H9 (cell line): ENCODE results near the gene CALML4. TPM values are rescaled to one million over a fixed set of nuclear protein-coding genes. Genes with fewer than 3 reads are reported as not detected.

ENCODE experiments used
- DNase-seq: peaks from one replicate; pipeline ENCODE4 v3.0.0-alpha.2; 2017
- H2AFZ ChIP-seq: one replicate; pipeline ENCODE4 v1.6.1; 2013; ENCODE audit warnings: mild to moderate bottlenecking, low read length, control low read depth, moderate library complexity
- H2AK5ac ChIP-seq: 2 replicates; pipeline ENCODE4 v1.6.1; 2013; ENCODE audit warnings: low read length, control low read depth, mixed read lengths; ENCODE audit not compliant: insufficient read length
- H2BK120ac ChIP-seq: one replicate; pipeline ENCODE4 v1.6.1; 2013; ENCODE audit warnings: low read depth, mild to moderate bottlenecking, low read length, control low read depth, inconsistent platforms; ENCODE audit not compliant: poor library complexity, severe bottlenecking
- H2BK12ac ChIP-seq: 2 replicates; pipeline ENCODE4 v1.6.1; 2013; ENCODE audit warnings: low read length, control low read depth, mixed read lengths, low read depth; ENCODE audit not compliant: insufficient read length
- H2BK15ac ChIP-seq: 2 replicates; pipeline ENCODE4 v1.6.1; 2013; ENCODE audit warnings: low read depth, low read length, control low read depth
- H2BK20ac ChIP-seq: one replicate; pipeline ENCODE4 v1.6.1; 2013; ENCODE audit warnings: low read depth, mild to moderate bottlenecking, low read length, control low read depth, inconsistent platforms; ENCODE audit not compliant: poor library complexity, severe bottlenecking
- H2BK5ac ChIP-seq: 2 replicates; pipeline ENCODE4 v1.6.1; 2013; ENCODE audit warnings: low read length, control low read depth, mixed read lengths; ENCODE audit not compliant: insufficient read length
- H3K14ac ChIP-seq: 2 replicates; pipeline ENCODE4 v1.6.1; 2013; ENCODE audit warnings: low read length, control low read depth; ENCODE audit not compliant: insufficient read depth
- H3K18ac ChIP-seq: 2 replicates; pipeline ENCODE4 v1.6.1; 2013; ENCODE audit warnings: low read depth, mild to moderate bottlenecking, mixed read lengths, low read length, control low read depth; ENCODE audit not compliant: insufficient read length
- H3K23ac ChIP-seq: 2 replicates; pipeline ENCODE4 v1.6.1; 2013; ENCODE audit warnings: low read length, control low read depth, mixed read lengths, low read depth; ENCODE audit not compliant: insufficient read length
- H3K23me2 ChIP-seq: 2 replicates; pipeline ENCODE4 v1.6.1; 2013; ENCODE audit warnings: low read depth, mild to moderate bottlenecking, mixed read lengths, low read length, control low read depth; ENCODE audit not compliant: insufficient read length, poor library complexity, severe bottlenecking
- H3K27ac ChIP-seq: 2 replicates; pipeline ENCODE4 v1.5.1; 2013; ENCODE audit warnings: low read length, control low read depth, mixed read lengths, low read depth; ENCODE audit not compliant: insufficient read length
- H3K27me3 ChIP-seq: 2 replicates; pipeline ENCODE4 v1.6.1; 2013; ENCODE audit warnings: low read length, control low read depth, inconsistent platforms; ENCODE audit not compliant: insufficient read depth
- H3K4ac ChIP-seq: 2 replicates; pipeline ENCODE4 v1.6.1; 2013; ENCODE audit warnings: low read depth, mild to moderate bottlenecking, control low read depth, inconsistent platforms, low read length, moderate library complexity
- H3K4me1 ChIP-seq: 2 replicates; pipeline ENCODE4 v1.6.1; 2013; ENCODE audit warnings: low read length, control low read depth, inconsistent platforms; ENCODE audit not compliant: insufficient read depth
- H3K4me2 ChIP-seq: 2 replicates; pipeline ENCODE4 v1.6.1; 2013; ENCODE audit warnings: low read length, control low read depth, mixed read lengths; ENCODE audit not compliant: insufficient read length, insufficient read depth
- H3K56ac ChIP-seq: 2 replicates; pipeline ENCODE4 v1.6.1; 2013; ENCODE audit warnings: low read depth, mild to moderate bottlenecking, mixed read lengths, low read length, control low read depth; ENCODE audit not compliant: insufficient read length
- H3K79me1 ChIP-seq: 2 replicates; pipeline ENCODE4 v1.6.1; 2013; ENCODE audit warnings: low read depth, mild to moderate bottlenecking, moderate library complexity, low read length, control low read depth, inconsistent platforms; ENCODE audit not compliant: insufficient read depth, poor library complexity, severe bottlenecking
- H3K79me2 ChIP-seq: 2 replicates; pipeline ENCODE4 v1.6.1; 2013; ENCODE audit warnings: low read length, control low read depth, inconsistent platforms; ENCODE audit not compliant: insufficient read depth
- H3K9ac ChIP-seq: 2 replicates; pipeline ENCODE4 v1.6.1; 2013; ENCODE audit warnings: low read length, control low read depth, mixed read lengths; ENCODE audit not compliant: insufficient read length; ENCODE audit errors: extremely low read depth
- H3K9me3 ChIP-seq: one replicate; pipeline ENCODE4 v1.6.1; 2013; ENCODE audit warnings: low read depth, low read length, inconsistent platforms; ENCODE audit not compliant: control insufficient read depth
- H3T11ph ChIP-seq: one replicate; pipeline ENCODE4 v1.6.1; 2013; ENCODE audit warnings: mild to moderate bottlenecking, low read length, control low read depth, inconsistent platforms
- H4K20me1 ChIP-seq: one replicate; pipeline ENCODE4 v1.6.1; 2013; ENCODE audit not compliant: control insufficient read depth, insufficient read length, insufficient read depth
- H4K5ac ChIP-seq: 2 replicates; pipeline ENCODE4 v1.6.1; 2013; ENCODE audit warnings: low read depth, mild to moderate bottlenecking, mixed read lengths, low read length, control low read depth; ENCODE audit not compliant: insufficient read length
- H4K8ac ChIP-seq: replicated peaks from 2 replicates; pipeline ENCODE4 v1.6.1; 2013; ENCODE audit warnings: low read length, control low read depth, mixed read lengths, low read depth; ENCODE audit not compliant: insufficient read length
- H4K91ac ChIP-seq: 2 replicates; pipeline ENCODE4 v1.6.1; 2013; ENCODE audit warnings: low read depth, mild to moderate bottlenecking, moderate library complexity, mixed read lengths, low read length, control low read depth; ENCODE audit not compliant: insufficient read length
- H3K27ac Mint-ChIP-seq, 3 experiments: 2 replicates in 2 of 3; 3 replicates in 1 of 3; pipeline ENCODE4 v1.8.0; 2020 to 2021; ENCODE audit warnings: mixed read lengths in 3 of 3, mild to moderate bottlenecking in 1 of 3, moderate library complexity in 1 of 3
- H3K27me3 Mint-ChIP-seq: 2 replicates; pipeline ENCODE4 v1.8.0; 2021; ENCODE audit warnings: low read depth, mild to moderate bottlenecking, moderate library complexity, mixed read lengths
- H3K36me3 Mint-ChIP-seq, 3 experiments: 2 replicates in 2 of 3; 3 replicates in 1 of 3; pipeline ENCODE4 v1.8.0; 2020 to 2021; ENCODE audit warnings: low read depth in 3 of 3, mixed read lengths in 3 of 3; ENCODE audit not compliant: insufficient read depth in 1 of 3
- H3K4me1 Mint-ChIP-seq, 2 experiments: 2 replicates each; pipeline ENCODE4 v1.8.0; 2020; ENCODE audit warnings: mixed read lengths in 2 of 2
- H3K4me3 Mint-ChIP-seq, 2 experiments: 2 replicates in 1 of 2; 3 replicates in 1 of 2; pipeline ENCODE4 v1.8.0; 2020 to 2021; ENCODE audit warnings: mild to moderate bottlenecking in 2 of 2, mixed read lengths in 2 of 2, moderate library complexity in 1 of 2
- H3K9me3 Mint-ChIP-seq, 2 experiments: 2 replicates in 1 of 2; 3 replicates in 1 of 2; pipeline ENCODE4 v1.8.0; 2020; ENCODE audit warnings: mild to moderate bottlenecking in 2 of 2, mixed read lengths in 2 of 2, moderate library complexity in 1 of 2
- WGBS: extraction: QIAGEN DNeasy Blood & Tissue Kit; methylation state at CpG from one replicate; pipeline ENCODE4 v1.1.7; 2013; ENCODE audit warnings: missing lambda C conversion rate, low lambda C conversion rate, mixed read lengths; ENCODE audit not compliant: insufficient read length; ENCODE audit errors: extremely low coverage; 5-methylcytosine and 5-hydroxymethylcytosine counted together
- total RNA-seq: library from RNA; stranded (reverse); gene quantifications from 2 replicates; pipeline ENCODE4 v1.2.1, GENCODE V29; 2021
- TF ChIP-seq, protein P1 (sequence below): fragments of 200-600 bp; sonication (generic); conservative IDR thresholded peaks from 3 replicates; pipeline ENCODE4 v1.8.0; 2021; ENCODE audit warnings: antibody characterized with exemption, mild to moderate bottlenecking

Gene CALML4
- total RNA-seq, 1 experiment from 2014 or later, result 11.8 TPM

DNA sequence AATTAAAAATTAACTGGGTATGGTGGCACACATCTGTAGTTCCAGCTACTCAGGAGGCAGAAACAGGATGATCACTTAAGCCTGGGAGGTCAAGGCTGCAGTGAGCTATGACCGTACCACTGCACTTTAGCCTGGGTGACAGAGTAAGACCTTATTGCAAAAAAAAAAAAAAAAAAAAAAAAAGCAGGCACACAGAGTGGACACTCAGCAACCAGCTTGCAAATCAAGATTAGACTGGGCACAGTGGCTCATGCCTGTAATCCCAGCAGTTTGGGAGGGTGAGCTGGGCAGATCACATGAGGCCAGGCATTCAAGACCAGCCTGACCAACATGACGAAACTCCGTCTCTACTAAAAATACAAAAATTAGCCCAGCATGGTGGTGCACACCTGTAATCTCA, 19.0 kb upstream of the CALML4 start:
- no peak overlapping the region for H2BK120ac ChIP-seq
- peaks cover 12% of the 10 kb centered on the region; the same call in 1 of the 2 replicates for H3K4me1 ChIP-seq
- no peak overlapping the region for H2AK5ac ChIP-seq
- H2BK20ac ChIP-seq, result no peak overlapping the region
- no peaks in the 10 kb centered on the region for H3K9me3 ChIP-seq
- peaks cover 10% of the 10 kb centered on the region for H3K23me2 ChIP-seq
- H3K9ac ChIP-seq, result no peak overlapping the region
- no peak overlapping the region for H3K14ac ChIP-seq
- no CpG with 5 or more reads among the region's 3 CpGs for WGBS
- Mint-ChIP-seq H3K27me3 (no peaks in the 10 kb centered on the region), H3K4me1 (peaks cover 16 to 18% of the 10 kb centered on the region in 2 experiments), H3K27ac (no peak overlapping the region), H3K4me3 (no peak overlapping the region), H3K9me3 (peaks cover 17 to 19% of the 10 kb centered on the region in 2 experiments), H3K36me3 (peaks cover 33 to 44% (median 38%) of the 10 kb centered on the region in 3 experiments)
- no peak overlapping the region for H2BK5ac ChIP-seq
- H2BK15ac ChIP-seq, result no peak overlapping the region
- H3K79me2 ChIP-seq, result peaks cover 29% of the 10 kb centered on the region; the same call in 1 of the 2 replicates
- no peak overlapping the region for H3K23ac ChIP-seq
- no peak overlapping the region for H3K4ac ChIP-seq
- H3K56ac ChIP-seq, result no peak overlapping the region
- H3K18ac ChIP-seq, result no peak overlapping the region
- no peak overlapping the region for H3T11ph ChIP-seq
- H4K20me1 ChIP-seq, result no peaks in the 10 kb centered on the region
- H3K79me1 ChIP-seq, result peaks cover 8% of the 10 kb centered on the region
- H4K5ac ChIP-seq, result no peak overlapping the region
- H3K27ac ChIP-seq, result no peak overlapping the region
- no peak for DNase-seq
- H3K27me3 ChIP-seq, result no peaks in the 10 kb centered on the region
- no peak overlapping the region for H2BK12ac ChIP-seq
- no peak overlapping the region for H4K8ac ChIP-seq
- H4K91ac ChIP-seq, result no peak overlapping the region
- H2AFZ ChIP-seq, result no peak overlapping the region
- TF ChIP-seq, protein P1, sequence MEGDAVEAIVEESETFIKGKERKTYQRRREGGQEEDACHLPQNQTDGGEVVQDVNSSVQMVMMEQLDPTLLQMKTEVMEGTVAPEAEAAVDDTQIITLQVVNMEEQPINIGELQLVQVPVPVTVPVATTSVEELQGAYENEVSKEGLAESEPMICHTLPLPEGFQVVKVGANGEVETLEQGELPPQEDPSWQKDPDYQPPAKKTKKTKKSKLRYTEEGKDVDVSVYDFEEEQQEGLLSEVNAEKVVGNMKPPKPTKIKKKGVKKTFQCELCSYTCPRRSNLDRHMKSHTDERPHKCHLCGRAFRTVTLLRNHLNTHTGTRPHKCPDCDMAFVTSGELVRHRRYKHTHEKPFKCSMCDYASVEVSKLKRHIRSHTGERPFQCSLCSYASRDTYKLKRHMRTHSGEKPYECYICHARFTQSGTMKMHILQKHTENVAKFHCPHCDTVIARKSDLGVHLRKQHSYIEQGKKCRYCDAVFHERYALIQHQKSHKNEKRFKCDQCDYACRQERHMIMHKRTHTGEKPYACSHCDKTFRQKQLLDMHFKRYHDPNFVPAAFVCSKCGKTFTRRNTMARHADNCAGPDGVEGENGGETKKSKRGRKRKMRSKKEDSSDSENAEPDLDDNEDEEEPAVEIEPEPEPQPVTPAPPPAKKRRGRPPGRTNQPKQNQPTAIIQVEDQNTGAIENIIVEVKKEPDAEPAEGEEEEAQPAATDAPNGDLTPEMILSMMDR, result no peak
- no peak overlapping the region for H3K4me2 ChIP-seq
